DMS114 treated with DMSO at 0.1 percent for 48 hours (cell line): ENCODE measurements around the gene STAT3.
"Not testable (repeated sequence)": the region's sequence is repeated elsewhere in the genome, so short reads cannot be mapped to it uniquely, and the experiment has no call there.

ENCODE experiments used
- DNase-seq: peaks from one replicate; lab custom pipeline; 2025; ENCODE audit not compliant: unreplicated experiment; lab: John Stamatoyannopoulos, UW

The STAT3 gene

GRCh38 chr17:42317967-42318366, 70.3 kb downstream of the STAT3 start:
- not testable (repeated sequence) for DNase-seq

GRCh38 chr17:42317266-42317845, 70.9 kb downstream of the STAT3 start:
- no peak for DNase-seq

- no peak for DNase-seq
These were observed 71.5 kb downstream of the STAT3 start for GRCh38 chr17:42316755-42317154.

- DNase-seq, result no peak
These were observed 72.7 kb downstream of the STAT3 start for GRCh38 chr17:42315402-42316156.

- DNase-seq, result no peak
These were observed 74.3 kb downstream of the STAT3 start for GRCh38 chr17:42313773-42314566.

- no peak for DNase-seq
These were observed 74.9 kb downstream of the STAT3 start for GRCh38 chr17:42313389-42313772.

GRCh38 chr17:42312285-42313130, 75.7 kb downstream of the STAT3 start:
- DNase-seq, result peak; percentile 56

GRCh38 chr17:42312035-42312284, 76.3 kb downstream of the STAT3 start:
- no peak for DNase-seq

- no peak for DNase-seq
These were observed 76.8 kb downstream of the STAT3 start for GRCh38 chr17:42311240-42312034.

GRCh38 chr17:42310787-42311215, 77.4 kb downstream of the STAT3 start:
- DNase-seq, result no peak

- DNase-seq, result no peak
These were observed 78.1 kb downstream of the STAT3 start for GRCh38 chr17:42309986-42310786.

- no peak for DNase-seq
These were observed 79.1 kb downstream of the STAT3 start for GRCh38 chr17:42309142-42309541.

- DNase-seq, result no peak
These were observed 79.8 kb downstream of the STAT3 start for GRCh38 chr17:42308446-42308845.

- DNase-seq, result no peak
These were observed 80.8 kb downstream of the STAT3 start for GRCh38 chr17:42307362-42307927.

GRCh38 chr17:42306385-42306667, 81.9 kb downstream of the STAT3 start:
- no peak for DNase-seq

- no peak for DNase-seq
These were observed 82.5 kb downstream of the STAT3 start for GRCh38 chr17:42305543-42306384.

GRCh38 chr17:42305031-42305330, 83.3 kb downstream of the STAT3 start:
- not testable (repeated sequence) for DNase-seq

- DNase-seq, result no peak
These were observed 83.8 kb downstream of the STAT3 start for GRCh38 chr17:42304187-42305030.
